Peyer's patch (tissue), 4 donors: ENCODE measurements around the gene PM20D1.

ENCODE experiments used
- CTCF ChIP-seq, 6 experiments: fragments of 450-650 bp in 4 of 6; fragments of 200-600 bp in 2 of 6; sonication (generic) in 1 of 6; IDR thresholded peaks; one replicate each; pipeline ENCODE4 v1.5.1; 2017 to 2019; ENCODE audit warnings: antibody characterized with exemption in 6 of 6, mild to moderate bottlenecking in 3 of 6, moderate library complexity in 1 of 6
- POLR2A ChIP-seq, 2 donors: fragments of 450-650 bp; IDR thresholded peaks; one replicate each; pipeline ENCODE4 v1.5.1; 2017; ENCODE audit warnings: antibody characterized with exemption in 2 of 2, mild to moderate bottlenecking in 2 of 2, moderate library complexity in 2 of 2

GRCh38 chr1:205792961-205793673, 56.8 kb downstream of the PM20D1 start:
- TF ChIP-seq CTCF (IDR thresholded peaks at IDR 0.05) (no peak), POLR2A (IDR thresholded peaks at IDR 0.05) (no peak)
